GM18511 (cell line): ENCODE results near the gene SLC52A1.
A peak's percentile ranks its signal among the peaks of the same experiment; 100 is the strongest.
"Not testable (repeated sequence)": the region's sequence is repeated elsewhere in the genome, so short reads cannot be mapped to it uniquely, and the experiment has no call there.

Source experiments
- ATAC-seq: cut with Tn5 transposase; IDR thresholded peaks from one replicate; pipeline ENCODE4 v1.9.1; 2021; ENCODE audit warnings: mild to moderate bottlenecking, moderate library complexity; ENCODE audit not compliant: unreplicated experiment

Gene SLC52A1

DNA sequence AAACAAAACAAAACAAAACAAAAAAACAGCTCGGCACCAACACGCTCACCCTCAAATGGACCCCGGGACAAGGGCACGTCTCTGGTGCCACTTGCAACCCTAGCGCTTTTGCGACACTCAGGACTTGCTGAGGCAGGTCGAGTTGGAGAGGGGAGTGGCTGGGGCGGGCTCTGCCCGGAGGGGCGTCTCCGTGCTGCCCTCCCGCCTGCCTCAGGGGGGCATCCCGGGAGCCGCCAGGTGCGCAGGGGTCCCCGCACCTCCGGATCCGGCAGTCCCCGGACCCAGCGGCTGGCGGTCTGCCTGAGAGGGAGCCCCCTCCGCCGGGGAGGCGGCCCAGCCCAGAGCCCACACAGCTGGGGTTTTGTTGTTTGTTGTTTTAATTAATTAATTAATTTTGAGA, at the start of gene SLC52A1:
TSS of gene SLC52A1 (minus strand) at position 112 of the 400 bp plus-strand sequence. CDS start 820 bp downstream, outside the sequence.
- no peak for ATAC-seq

DNA sequence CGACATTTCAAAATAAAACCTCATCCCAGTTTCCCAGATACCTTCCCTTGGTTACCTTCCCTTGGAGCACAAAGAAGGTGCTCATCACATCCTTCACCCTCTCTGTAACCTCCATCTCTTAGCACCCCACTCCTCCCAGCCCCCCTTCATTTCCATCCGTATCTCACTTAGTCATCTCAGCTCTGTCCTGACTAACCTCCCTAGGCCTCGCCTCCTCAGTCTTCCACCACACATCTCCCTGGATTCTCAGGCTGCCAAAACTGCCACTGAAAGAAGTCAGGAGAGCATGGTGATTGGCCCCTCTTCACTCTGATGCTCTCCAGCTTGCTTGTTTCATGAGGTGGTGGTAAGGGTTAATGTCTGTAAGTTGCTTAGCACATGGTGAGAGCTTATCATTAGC, 45.4 kb upstream of the SLC52A1 start:
- no peak for ATAC-seq

DNA sequence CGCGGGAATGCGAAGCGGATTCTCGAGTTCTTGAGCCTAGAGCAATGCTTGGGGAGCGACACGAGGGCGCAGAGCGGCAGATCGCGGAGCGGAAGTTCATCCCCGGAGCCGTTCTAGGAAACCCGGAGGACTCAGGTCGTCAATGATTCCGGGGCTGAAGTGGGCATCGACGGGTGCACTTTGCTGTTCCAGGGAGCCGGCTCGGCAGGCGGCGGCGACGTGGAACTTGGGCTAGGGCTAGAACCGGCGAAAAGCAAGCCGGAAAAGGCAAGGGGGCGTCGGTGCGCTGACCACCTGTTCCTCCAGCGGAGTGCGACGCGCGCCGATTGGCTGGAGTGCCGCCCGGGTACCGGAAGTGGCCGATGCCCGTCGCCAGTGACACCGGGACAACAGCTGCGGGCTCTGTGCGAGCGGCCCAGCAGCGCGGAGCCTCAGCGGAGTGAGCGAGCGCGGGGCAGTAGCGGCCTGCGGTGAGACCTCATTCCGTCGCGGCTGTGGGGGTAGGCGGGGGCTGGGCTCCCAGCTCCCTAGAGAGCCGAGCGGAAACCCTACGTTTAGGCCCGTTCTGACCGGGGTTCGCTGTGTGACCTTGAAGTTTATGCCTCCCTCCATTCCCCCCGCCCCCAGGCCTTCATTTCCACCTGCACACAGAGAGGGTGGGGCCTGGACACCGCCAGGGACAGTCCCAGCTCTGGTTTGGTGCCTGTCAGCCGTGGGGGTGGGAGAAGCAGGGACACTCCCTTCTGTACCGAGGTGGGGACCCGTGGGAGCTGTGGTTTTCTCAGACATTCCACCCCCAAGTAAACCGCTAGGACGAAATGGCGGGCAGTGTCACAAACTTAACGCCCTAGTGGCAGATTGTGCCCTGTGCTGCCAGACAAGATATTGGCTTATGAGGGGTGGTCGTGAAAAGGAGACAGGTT, 43.1 kb upstream of the SLC52A1 start, which contains the start of gene ZFP3:
TSS of gene ZFP3 (plus strand) at position 362 of the 923 bp plus-strand sequence. CDS start 13,038 bp downstream, outside the sequence.
- peak; percentile 75 for ATAC-seq

DNA sequence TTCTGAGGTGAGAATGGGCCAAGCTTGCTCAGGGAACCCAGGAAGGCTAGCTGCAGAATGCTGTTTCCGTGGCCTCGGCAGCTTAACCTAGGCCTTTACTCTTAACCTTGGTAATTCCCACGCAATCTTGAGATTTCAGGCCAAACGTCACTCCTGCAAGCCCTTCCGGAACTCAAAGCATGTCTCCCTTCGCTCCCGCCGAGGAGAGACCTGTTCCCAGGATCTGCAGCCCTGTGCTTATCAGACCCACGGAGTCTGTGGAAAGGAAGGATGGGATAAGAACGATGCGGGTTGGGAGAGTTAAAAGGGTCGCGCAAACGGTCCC, 42.5 kb upstream of the SLC52A1 start:
- ATAC-seq: no peak

DNA sequence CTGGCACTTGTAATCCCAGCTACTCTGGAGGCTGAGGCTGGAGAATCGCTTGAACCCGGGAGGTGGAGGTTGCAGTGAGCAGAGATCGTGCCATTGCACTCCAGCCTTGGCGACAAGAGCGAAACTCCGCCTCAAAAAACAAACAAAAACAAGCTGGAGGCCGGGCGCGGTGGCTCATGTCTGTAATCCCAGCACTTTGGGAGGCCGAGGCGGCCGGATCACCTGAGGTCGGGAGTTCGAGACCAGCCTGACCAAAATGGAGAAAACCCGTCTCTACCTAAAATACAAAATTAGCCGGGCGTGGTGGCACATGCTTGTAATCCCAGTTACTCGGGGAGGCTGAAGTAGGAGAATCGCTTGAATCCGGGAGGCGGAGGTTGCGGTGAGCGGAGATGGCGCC, 42.0 kb upstream of the SLC52A1 start:
- ATAC-seq: not testable (repeated sequence)

DNA sequence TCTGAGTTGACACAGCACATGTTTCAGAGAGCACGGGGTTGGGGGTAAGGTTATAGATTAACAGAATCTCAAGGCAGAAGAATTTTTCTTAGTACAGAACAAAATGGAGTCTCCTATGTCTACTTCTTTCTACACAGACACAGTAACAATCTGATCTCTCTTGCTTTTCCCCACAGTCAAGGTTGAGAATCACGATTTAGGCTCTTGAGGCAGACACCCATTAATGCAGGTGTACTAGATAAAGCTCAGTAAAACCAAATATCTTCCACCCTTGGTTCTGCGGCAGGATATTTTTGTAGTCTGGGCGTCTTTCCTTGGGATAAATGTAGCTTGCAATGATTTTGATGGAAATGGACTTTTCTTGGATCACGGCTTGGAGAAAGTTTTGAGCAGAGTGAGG, 40.2 kb upstream of the SLC52A1 start:
- ATAC-seq: not testable (repeated sequence)

DNA sequence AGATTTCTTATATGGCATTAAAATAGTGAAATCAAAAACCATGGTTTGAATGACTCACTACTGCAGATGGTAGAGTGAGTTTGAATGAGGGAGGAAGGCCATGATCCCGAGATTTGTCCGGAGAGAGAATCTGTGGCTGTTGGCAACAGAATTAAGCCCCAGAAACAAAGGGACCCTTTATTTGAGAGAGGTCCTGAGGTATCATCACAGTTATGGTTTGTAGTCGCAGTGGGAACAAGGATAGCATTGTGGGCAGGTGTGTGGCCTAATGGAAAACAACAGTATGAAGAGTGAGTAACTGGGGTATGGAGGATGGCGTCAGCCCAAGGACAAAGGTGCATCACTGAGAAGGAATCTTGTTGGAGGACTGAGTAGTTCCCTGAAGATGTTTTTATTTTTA, 34.5 kb upstream of the SLC52A1 start:
- ATAC-seq: no peak

DNA sequence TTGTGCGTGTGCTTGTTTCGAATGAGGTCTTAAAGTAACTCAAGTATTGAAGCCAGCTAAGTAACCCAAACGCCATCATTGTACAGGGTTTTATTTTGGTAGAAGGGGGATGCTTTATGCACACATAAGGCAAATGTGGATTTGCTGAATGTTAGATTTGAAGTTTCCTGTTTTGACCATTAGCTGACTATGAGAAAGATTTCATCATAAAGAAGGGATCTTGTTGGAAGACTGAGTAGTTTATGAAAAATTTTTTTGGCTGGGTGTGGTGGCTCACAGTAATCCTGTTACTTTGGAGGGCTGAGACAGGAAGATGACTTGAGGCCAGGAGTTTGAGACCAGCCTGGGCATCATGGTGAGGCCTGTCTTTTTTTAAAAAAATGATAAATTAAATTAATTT, 33.0 kb upstream of the SLC52A1 start:
- no peak for ATAC-seq

DNA sequence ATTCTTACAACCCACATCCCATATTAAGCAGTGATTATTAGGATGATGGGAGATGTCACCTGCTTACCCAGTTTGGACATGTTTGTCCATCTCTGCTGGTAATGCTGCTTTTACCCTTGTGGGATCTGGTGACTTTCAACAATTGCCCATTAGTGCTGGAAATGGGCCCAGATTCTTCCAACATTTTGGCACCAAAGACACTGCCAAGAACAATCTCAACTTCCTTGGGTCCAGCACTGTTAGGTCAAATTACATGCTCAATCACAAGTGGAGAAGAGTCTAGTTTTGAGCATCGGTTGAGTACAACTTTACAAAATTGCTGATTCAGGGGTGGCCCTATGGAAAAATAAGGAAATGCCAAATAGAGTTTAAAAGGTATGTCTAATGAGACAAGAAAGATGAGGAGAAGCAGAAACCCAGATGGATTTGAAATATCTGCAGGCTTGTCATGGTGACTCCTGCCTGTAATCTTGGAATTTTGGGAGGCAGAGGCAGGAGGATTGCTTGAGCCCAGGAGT, 30.1 kb upstream of the SLC52A1 start:
- no peak for ATAC-seq

DNA sequence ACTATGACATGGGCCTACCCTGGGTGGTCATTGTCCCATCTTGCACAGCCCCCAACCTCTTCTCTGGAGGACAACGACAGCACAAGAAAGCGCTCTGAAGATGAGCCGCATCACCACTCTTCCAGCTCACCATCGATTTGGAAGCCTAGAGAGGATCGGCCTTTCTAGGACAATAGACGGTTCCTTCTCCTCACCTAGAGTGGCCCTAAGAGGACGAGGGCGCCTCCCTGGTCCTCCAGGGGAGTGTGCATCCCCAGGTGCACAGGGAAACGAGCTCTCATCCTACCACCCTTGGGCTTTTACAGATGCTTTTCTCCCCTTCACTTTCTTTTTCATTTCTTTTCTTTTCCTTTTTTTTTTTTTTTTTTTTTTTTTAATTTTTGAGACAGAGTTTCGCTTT, 20.3 kb upstream of the SLC52A1 start:
- no peak for ATAC-seq

DNA sequence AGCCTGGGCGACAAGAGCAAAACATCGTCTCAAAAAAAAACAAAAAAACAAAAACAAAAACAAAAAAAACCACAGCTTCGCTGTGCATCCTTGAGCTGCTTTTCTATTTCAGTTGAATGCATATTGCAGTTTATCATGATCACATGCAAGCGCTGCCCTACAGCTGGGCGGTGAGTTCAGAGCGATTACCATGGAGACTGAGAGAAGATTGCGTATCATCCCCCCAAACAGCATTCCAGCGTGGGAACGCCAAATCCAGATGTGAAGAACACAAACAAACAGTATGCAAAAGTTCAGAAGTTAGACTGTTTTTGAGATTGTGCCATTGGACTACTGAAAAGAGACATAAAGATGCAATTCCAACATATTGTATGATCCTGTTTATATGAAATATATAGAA, 15.1 kb upstream of the SLC52A1 start:
- ATAC-seq: no peak

DNA sequence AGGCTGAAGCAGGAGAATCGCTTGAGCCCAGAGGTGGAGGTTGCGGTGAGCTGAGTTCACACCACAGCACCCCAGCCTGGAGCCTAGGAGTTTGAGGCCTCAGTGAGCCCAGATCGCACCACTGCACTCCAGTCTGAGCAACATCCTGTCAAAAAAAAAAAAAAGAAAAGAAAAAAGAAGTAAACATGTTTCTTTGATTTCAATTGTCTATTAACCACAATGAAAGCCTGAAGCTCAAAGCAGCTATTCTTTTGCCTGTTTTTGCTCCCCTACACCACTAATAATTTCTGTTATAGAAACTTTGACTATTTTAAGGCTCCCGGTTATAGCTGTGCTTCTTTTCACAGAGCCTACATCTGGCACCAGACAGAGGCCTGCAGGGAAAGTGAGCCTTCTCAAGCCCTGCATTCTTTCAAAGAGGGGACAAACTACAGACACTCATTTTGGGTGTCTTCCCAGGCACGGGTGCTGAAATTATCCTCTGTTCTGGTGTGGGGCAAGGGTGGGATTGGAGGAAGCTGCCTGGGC, 14.2 kb upstream of the SLC52A1 start:
- ATAC-seq: no peak

DNA sequence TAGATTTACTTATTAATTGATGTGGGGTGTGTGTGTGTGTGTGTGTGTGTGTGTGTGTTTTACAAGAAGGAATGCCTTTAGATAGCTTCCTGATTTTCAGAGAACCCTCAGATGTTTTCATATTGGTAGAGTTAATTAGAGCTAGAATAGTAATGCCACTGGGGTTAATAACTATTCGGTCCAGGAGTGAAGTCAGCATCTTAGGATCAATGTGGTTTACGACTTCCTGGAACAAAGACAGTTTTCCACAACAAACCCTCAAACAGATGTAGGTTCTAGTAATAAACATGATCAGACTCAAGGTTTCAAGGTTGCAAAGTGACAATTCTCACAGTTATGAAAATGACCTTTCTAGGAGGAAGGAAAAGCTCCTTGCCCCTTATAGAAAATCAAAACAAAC, 12.2 kb upstream of the SLC52A1 start:
- ATAC-seq: no peak

DNA sequence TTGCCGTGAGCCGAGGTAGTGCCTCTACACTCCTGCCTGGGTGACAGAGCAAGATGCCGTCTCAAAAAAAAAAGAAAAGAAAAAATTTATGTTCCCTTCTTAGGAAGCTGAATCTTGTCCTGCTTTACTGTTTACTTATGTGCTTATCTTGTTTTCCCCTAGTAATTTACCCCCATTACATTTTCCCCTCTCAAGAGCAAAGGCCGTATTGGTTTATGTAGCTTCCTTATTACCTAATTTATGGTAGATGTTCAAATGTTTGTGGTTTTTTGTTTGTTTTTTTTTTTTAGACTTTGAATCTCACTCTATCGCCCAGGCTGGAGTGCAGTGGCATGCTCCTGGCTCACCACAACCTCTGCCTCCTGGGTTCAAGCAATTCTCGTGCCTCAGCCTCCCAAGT, 10.3 kb upstream of the SLC52A1 start:
- ATAC-seq: no peak

DNA sequence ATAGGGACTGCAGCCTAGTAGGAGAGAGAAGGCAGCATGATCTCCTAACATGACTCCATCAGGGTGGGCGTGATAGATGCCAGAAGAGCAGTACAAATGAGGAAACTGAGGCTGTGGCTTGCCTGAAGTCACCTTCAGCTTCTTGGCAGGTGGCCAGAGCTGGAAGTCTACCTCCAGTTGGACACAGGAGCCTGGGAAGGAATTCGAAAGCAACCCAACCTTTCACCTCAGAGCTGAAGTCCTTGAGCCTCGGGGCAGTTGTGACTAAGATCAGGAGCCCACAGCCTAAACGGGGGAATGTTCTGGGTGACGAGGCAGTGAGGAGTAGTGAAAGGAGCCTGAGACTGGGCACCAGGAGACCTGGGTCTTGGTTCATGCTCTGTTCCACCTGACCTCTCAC, 9.4 kb upstream of the SLC52A1 start:
- no peak for ATAC-seq

DNA sequence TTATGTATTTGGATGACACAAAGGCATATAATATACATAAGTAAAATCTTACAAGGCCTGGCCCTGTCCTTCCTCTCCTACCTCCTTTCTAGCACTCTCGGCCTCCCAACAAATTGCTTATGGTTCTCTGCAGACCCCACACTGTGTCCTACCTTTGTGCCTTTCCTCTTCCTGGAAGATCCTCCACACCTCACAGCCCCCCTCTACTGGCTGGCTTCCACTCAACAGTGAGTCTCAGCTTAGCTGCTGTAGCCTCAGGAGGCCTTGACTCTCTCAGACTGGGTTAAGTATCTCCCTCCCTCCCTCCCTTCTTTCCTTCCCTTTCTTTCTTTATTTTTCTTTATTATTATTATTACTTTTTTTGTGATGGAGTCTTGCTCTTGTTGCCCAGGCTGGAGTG, 8.3 kb upstream of the SLC52A1 start:
- no peak for ATAC-seq

DNA sequence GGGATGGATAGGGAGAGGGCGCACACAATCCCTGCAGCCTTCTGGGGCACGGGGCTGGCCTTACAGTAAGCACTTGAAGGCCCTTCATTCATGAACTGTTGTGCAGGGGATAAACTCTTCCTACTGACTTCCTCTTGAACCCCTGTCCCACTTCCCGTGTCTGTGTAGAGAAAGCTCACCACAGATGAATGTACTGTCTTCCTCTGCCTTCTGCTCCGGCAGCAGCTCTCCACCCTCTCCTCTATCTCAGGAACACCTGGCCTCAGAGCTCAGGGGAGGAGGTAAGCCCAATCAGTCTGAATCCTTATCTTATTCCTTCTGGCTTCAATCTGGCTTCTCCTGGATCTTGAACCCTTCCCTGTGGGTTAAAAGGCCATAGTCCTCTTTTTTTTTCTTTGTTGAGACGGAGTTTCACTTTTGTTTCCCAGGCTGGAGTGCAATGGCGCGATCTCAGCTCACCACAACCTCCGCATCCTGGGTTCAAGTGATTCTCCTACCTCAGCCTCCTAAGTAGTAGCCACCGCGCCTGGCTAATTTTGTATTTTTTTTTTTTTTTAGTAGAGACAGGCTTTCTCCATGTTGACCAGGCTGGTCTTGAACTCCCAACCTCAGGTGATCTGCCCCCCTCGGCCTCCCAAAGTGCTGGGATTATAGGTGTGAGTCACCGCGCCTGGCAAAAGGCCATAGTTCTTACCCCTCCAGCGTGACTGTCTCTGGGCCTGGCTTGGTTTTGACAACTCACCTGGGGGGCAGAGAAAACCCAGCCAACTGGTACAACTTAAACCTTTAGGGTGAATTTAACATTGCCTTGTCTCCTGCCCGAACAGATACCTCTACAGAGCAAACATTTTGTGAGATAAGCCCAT, 7.2 kb upstream of the SLC52A1 start:
- no peak for ATAC-seq

DNA sequence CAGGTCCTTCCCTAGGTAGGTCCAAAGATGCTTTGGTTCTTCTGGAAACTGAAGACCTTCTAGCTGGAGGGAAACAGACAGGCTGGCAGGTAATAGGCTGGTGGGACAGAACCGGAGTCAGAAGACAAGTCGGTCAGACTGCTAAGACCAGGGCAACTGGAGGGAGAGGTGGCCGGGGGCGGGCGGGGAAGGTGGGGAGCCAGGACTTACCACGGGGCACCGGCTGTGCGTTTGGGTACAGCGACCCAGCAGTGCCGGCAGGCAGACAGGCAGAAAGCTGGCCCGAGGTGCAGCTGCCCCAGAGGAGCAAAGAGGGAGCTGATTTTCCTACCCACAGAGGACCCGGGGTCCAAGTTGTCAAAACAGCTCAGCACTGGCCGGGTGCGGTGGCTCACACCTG, 575 bp downstream of the SLC52A1 start:
- no peak for ATAC-seq

DNA sequence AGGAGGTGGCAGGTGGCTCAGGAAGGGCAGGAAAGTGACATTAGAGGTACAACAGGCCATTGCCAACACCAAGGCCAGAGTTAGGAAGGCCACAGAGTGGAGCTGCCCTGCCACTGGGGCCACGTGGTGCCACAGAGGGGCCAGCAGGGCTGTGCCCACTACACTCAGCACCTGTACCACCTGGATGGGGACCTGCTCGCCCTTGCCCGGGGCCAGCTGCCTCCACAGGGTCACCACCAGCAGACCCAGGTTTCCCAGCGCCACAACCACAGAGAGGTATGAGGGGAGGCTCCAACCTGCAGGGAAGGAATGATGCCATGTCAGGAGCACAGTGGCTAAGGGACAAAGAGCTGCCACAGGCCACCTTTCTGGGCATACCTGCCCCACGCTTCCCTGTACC, 1.2 kb downstream of the SLC52A1 start:
- no peak for ATAC-seq

DNA sequence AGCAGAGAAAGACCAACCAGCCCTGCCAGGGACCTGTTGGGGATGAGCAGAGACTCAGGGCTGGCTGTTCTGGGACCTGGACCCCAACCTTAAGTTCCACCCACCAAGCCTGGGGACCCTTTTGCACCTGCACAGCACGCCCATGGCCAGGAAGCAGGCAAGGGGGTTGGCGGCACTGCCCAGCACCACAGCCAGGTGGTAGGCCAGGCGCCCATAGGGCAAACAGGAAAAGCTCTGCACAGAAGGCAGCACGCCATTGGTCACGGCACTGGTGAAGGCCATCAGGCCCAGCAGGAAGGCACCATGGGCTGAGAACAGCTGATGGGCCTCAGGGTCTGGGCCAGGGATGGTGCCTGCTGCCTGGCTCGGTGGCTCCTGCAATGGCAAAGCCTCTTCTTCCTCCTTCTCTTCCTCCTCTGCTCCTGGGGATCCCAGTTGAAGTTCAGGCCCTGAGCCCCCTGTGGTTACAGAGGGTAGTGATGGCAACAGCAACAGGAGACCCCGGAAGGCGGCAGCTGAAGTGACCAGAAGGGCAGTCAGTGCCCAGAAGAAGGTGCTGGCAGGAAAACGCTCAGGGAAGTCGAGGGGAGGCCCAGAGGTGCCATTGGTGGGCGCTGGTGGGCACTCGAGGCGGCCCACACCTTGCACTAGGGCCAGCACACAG, 1.7 kb downstream of the SLC52A1 start:
- ATAC-seq: no peak

DNA sequence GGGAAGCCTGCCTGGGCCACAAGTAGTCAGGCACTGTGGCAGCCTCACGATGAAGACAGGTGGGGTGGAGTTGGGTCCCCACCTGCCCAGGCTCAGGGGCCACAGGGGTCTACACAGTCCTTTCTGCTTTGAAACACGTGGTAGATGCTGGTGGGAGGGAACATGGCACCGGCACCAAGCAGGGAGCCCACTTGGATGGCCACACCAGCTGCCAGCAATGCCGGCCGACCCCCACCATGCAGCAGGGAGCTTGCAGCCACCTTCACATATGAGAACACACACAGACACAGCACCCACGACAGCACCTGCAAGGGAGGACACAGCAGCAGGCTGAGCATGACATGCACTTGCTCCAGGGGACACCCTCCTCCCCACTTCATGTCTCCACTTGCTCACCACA, 2.4 kb downstream of the SLC52A1 start:
- no peak for ATAC-seq
